Calu3 (cell line): Measurements from ENCODE around the gene NBEA. TPM values are rescaled to one million over a fixed set of nuclear protein-coding genes. Genes with fewer than 3 reads are reported as not detected.
"Not testable (repeated sequence)": the region's sequence is repeated elsewhere in the genome, so short reads cannot be mapped to it uniquely, and the experiment has no call there.

Experiments used
- BruUV-seq: library from RNA; stranded (reverse); fragments of 400-500 nt; replicated peaks from 2 replicates; lab custom pipeline; 2021; lab: Mats Ljungman, UMichigan
- CTCF ChIA-PET: fragments of 300-600 bp; sonication (Branson Sonifier 250); formaldehyde crosslinking; loops from one replicate; lab custom pipeline; 2022; ENCODE audit warnings: antibody characterized with exemption; lab: Charles Lee
- DNase-seq: peaks from one replicate; pipeline ENCODE4 v3.0.0; 2022
- H3K27ac Mint-ChIP-seq: one replicate; pipeline ENCODE4 v1.8.0; 2022; ENCODE audit warnings: mixed read lengths; ENCODE audit not compliant: unreplicated experiment
- H3K27me3 Mint-ChIP-seq: one replicate; pipeline ENCODE4 v1.8.0; 2022; ENCODE audit warnings: mixed read lengths; ENCODE audit not compliant: unreplicated experiment
- H3K36me3 Mint-ChIP-seq: one replicate; pipeline ENCODE4 v1.8.0; 2022; ENCODE audit warnings: mild to moderate bottlenecking, moderate library complexity, mixed read lengths; ENCODE audit not compliant: insufficient read depth, unreplicated experiment
- H3K4me1 Mint-ChIP-seq: one replicate; pipeline ENCODE4 v1.8.0; 2022; ENCODE audit warnings: mild to moderate bottlenecking, low read depth, mixed read lengths; ENCODE audit not compliant: unreplicated experiment
- H3K4me3 Mint-ChIP-seq: one replicate; pipeline ENCODE4 v1.8.0; 2022; ENCODE audit warnings: mild to moderate bottlenecking, low read depth, moderate library complexity, mixed read lengths; ENCODE audit not compliant: unreplicated experiment
- H3K9me3 Mint-ChIP-seq: one replicate; pipeline ENCODE4 v1.8.0; 2022; ENCODE audit warnings: low read depth, mixed read lengths; ENCODE audit not compliant: unreplicated experiment
- intact Hi-C: fragments of 100-400 bp; cut with micrococcal nuclease; formaldehyde crosslinking; loops from one replicate; pipeline ENCODE4 v1.10.0; 2022; ENCODE audit not compliant: unreplicated experiment
- total RNA-seq: library from RNA; stranded (reverse); gene quantifications from 2 replicates; pipeline ENCODE4 v1.2.3, GENCODE V29; 2022
- TF ChIP-seq, protein P1 (sequence below): fragments of 200-600 bp; IDR thresholded peaks from one replicate; pipeline ENCODE4 v1.8.0; 2022; ENCODE audit warnings: antibody characterized with exemption; ENCODE audit not compliant: unreplicated experiment

The NBEA gene
- total RNA-seq, 1 experiment from 2014 or later, result 18.0 TPM

DNA sequence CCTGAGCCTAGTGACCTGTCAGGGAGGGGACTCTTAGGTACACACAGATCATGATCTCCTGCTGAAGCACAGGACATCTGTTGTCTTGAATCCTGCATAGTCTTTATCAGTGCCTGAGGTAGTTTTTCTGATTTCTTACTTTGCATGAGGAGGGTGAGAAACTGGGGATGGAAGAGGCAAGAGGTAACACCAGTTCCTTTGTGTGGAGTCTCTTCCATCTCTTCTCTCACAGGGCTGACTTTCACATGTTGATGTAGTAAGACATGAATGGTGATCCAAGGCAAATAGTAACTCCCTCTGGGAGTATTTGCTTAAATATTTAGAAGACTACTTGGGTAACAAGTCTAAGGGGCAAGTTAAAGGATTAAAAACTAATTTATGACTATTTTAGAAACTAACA is 9.5 kb downstream of the NBEA start:
- CTCF ChIA-PET, result no interaction called here
- Mint-ChIP-seq H3K4me3 (no peak overlapping the region), H3K4me1 (peaks cover 10% of the 10 kb centered on the region), H3K36me3 (no peaks in the 10 kb centered on the region), H3K9me3 (peaks cover 3% of the 10 kb centered on the region), H3K27ac (no peak overlapping the region), H3K27me3 (no peaks in the 10 kb centered on the region)
- no peak for DNase-seq
- no TSS peak for BruUV-seq
- intact Hi-C loops, result no loop called here
- TF ChIP-seq, protein P1, sequence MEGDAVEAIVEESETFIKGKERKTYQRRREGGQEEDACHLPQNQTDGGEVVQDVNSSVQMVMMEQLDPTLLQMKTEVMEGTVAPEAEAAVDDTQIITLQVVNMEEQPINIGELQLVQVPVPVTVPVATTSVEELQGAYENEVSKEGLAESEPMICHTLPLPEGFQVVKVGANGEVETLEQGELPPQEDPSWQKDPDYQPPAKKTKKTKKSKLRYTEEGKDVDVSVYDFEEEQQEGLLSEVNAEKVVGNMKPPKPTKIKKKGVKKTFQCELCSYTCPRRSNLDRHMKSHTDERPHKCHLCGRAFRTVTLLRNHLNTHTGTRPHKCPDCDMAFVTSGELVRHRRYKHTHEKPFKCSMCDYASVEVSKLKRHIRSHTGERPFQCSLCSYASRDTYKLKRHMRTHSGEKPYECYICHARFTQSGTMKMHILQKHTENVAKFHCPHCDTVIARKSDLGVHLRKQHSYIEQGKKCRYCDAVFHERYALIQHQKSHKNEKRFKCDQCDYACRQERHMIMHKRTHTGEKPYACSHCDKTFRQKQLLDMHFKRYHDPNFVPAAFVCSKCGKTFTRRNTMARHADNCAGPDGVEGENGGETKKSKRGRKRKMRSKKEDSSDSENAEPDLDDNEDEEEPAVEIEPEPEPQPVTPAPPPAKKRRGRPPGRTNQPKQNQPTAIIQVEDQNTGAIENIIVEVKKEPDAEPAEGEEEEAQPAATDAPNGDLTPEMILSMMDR, result no peak

DNA sequence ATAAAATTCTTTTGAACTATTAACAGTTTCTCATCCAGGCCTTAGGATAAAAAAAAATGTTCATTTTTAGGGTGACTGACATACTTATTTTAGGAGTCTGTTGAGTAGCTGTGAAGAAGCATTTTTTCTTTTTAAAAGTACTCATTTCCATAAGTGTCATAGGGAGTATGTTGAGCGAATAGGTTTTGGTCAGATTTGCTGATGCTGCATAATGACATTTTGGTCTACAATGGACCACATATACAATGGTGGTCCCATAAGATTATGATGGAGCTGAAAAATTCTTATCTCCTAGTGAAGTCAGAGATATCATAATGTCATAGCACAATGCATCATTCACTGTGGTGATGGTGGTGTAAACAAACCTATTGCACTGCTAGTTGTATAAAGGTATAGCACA is 17.4 kb downstream of the NBEA start:
- Mint-ChIP-seq H3K27me3 (no peaks in the 10 kb centered on the region), H3K9me3 (no peaks in the 10 kb centered on the region), H3K4me1 (peaks cover 10% of the 10 kb centered on the region), H3K27ac (no peak overlapping the region), H3K4me3 (no peak overlapping the region), H3K36me3 (no peaks in the 10 kb centered on the region)
- BruUV-seq, result no TSS peak
- TF ChIP-seq, protein P1, result no peak
- DNase-seq, result no peak
- intact Hi-C loops, result no loop called here
- CTCF ChIA-PET, result no interaction called here

DNA sequence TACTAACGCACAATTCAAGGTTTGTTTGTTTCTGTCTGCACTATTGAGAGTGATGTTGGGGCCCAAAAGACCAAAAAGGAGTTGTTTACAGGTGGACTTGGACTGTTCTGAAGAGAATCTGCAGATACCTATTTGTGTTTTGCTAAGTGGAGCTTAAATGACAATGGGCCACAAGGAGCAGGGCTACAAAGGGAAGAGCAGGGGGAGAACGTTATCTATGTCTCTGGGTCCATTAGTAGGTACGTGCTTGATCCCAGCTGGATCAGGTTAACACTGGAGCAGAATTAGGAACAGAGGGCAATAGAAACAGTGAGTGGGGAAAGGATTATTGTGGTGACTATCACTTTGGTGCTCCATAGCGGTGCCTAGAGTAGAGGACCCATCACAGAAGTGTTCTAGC is 22.5 kb downstream of the NBEA start:
- intact Hi-C loops, result no loop called here
- Mint-ChIP-seq H3K9me3 (no peaks in the 10 kb centered on the region), H3K36me3 (no peaks in the 10 kb centered on the region), H3K27ac (peak overlapping the region; percentile 6), H3K4me1 (peaks cover 17% of the 10 kb centered on the region), H3K27me3 (no peaks in the 10 kb centered on the region), H3K4me3 (no peak overlapping the region)
- TF ChIP-seq, protein P1, result no peak
- CTCF ChIA-PET, result no interaction called here
- no TSS peak for BruUV-seq
- no peak for DNase-seq

DNA sequence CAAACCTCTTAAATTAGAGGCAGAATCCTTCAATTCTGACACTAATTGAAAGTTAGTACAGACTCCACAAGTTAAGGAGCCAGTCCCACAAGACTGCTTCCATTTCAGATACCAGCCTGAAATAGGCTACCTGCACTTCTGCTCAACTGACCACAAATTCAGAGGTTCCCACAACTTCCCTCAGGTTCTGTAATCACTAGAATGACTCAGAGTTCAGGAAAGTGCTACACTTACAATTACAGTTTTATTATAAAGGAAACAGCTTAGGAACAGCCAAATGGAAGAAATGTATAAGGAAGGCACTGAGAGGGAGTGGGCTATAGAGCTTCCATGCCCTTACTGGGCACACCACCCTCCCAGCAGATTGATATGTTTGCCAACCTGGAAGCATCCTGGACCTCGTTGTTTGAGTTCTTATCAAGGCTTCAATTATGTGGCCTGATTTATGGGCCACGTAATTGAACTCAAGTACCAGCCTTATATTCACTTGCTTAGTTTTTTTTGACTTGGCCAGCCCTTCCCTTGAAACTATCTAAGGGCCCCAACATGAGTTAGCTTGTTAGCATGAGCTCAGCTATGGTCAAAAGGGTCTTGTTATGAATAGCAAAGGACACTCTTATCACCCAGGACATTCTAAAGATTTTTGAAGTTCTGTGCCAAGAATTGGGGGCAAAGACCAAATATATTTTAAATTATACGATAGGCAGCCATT is 25.9 kb downstream of the NBEA start:
- peak; percentile 14 for DNase-seq
- Mint-ChIP-seq H3K27me3 (no peaks in the 10 kb centered on the region), H3K4me1 (peaks cover 17% of the 10 kb centered on the region)

DNA sequence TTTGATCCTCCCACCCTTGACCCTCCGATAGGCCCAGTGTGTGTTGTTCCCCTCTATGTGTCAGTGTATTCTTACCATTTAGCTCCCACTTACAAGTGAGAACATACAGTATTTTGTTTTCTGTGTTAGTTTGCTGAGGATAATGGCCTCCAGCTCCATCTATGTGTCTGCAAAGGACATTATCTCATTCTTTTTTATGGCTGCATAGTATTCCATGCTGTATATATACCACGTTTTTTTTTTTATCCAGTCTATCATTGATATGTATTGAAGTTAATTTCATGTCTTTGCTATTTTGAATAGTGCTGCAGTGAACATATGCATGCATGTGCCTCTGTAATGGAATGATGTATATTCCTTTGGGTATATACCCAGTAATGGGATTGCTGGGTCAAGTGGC is 27.5 kb downstream of the NBEA start:
- H3K4me3 Mint-ChIP-seq, H3K9me3 Mint-ChIP-seq, BruUV-seq, H3K27me3 Mint-ChIP-seq, DNase-seq, intact Hi-C loops, H3K27ac Mint-ChIP-seq, CTCF ChIA-PET: not testable (repeated sequence)
- Mint-ChIP-seq H3K4me1 (peaks cover 15% of the 10 kb centered on the region), H3K36me3 (peaks cover 12% of the 10 kb centered on the region)

More for the DNA sequence above, 25.9 kb downstream of the NBEA start:
- peaks cover 7% of the 10 kb centered on the region for H3K36me3 Mint-ChIP-seq
- intact Hi-C loops, result no loop called here
- TF ChIP-seq, protein P1, result no peak
- H3K27ac Mint-ChIP-seq, result peak overlapping the region; percentile 71
- no TSS peak for BruUV-seq
- no peak overlapping the region for H3K4me3 Mint-ChIP-seq
- CTCF ChIA-PET, result no interaction called here
- no peaks in the 10 kb centered on the region for H3K9me3 Mint-ChIP-seq
